ENCODE measurements around the gene XRRA1.
"Not testable (repeated sequence)": the region's sequence is repeated elsewhere in the genome, so short reads cannot be mapped to it uniquely, and the experiment has no call there.

XRRA1 gene

GRCh38 chr11:74825596-74825995 is 123.3 kb downstream of the XRRA1 start:
- DNase-seq (ENCODE audit: low read depth, low spot score) = not testable (repeated sequence)

DNA sequence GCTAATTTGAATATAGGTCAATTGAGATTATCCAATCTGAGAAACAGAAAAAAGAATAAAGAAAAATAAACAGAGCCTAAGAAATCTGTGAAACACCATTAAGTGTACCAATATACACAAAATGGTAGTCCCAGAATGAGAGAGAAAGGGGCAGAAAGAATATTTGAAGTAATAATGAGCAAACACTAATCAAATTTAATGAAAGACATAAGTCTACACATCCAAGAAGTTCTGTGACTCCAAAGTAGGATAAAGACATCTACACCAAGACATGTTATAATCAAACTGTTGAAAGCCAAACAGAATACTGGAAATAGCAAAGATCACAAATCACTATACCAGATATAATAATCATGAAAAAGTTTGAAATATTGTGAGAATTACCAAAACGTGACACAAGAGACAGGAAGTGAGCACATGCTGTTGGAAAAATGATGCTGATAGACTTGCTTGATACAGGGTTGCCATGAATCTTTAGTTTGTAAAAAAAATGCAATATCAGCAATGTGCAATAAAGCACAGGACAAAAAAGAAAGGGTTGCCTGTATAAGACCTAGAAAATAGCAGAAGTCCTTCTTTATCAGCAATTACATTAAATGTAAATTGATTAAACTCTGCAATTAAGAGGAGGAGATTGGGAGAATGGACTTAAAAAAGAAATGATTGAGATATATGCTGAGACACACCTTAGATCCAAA is 124.5 kb downstream of the XRRA1 start:
- no peak for DNase-seq (ENCODE audit: low read depth, low spot score)

GRCh38 chr11:74822170-74822569 is 126.7 kb downstream of the XRRA1 start:
- no peak for DNase-seq (ENCODE audit: low read depth, low spot score)

- DNase-seq (ENCODE audit: low read depth, low spot score) = no peak
Observed at GRCh38 chr11:74820763-74821162, 128.1 kb downstream of the XRRA1 start.

DNA sequence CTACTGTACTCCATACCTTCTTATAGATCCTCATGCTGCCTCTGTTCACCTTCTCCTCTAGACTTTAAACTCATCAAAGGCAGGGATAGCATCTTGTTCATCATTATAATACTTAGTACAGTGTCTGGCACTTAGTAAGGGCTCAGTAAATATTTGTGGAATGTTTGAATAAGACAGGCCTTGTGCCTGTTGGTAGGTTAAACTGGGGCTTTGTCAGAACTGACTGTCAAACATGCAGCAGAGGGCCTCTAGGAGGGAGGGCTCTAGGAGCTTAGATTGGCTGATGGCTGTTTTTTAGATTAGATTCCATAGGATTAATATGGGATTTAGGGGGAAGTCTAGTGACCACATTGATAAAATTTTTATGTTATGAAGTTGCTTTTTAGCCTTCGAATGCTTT is 129.5 kb downstream of the XRRA1 start:
- no peak for DNase-seq (ENCODE audit: low read depth, low spot score)

GRCh38 chr11:74818283-74818946 is 130.5 kb downstream of the XRRA1 start:
- no peak for DNase-seq (ENCODE audit: low read depth, low spot score)

DNA sequence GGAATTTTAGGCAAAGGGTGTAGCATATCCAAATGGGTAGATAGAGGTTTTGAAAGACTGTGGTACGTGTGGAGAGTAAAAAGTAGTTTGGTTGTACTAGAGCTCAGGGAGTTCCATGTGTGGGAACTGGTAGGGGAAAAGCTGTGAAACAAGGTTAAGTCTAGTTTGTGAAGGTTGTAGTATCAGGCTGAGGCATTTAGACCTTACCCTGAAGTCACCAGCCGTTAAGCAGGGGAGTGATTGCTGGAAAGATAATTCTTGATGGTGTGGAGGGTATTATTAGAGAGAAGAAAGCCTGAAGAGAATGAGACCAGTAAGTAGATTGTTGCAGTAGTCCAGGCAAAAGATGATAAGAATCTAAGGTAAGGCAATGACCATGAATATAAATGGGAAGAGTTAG is 132.2 kb downstream of the XRRA1 start:
- DNase-seq (ENCODE audit: low read depth, low spot score) = no peak

DNA sequence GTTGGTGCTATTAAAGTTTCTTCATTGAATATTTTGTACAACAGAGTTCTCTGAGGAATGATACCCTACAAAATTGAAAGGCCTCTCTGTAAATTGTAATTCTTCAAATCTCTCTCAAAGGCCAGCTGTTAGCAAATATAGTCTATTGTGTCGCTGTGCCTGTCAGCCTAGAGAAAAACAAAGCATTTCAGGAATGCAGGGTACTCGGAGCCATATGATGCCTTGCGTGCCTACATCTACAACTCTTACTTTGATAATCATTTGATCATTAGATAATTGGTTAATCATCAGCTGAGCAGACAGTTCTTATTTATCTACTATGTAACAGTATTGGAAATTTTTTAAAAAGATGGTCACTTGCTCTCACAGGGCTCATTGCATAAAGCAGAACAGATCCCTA is 132.9 kb downstream of the XRRA1 start:
- DNase-seq (ENCODE audit: low read depth, low spot score) = no peak

DNA sequence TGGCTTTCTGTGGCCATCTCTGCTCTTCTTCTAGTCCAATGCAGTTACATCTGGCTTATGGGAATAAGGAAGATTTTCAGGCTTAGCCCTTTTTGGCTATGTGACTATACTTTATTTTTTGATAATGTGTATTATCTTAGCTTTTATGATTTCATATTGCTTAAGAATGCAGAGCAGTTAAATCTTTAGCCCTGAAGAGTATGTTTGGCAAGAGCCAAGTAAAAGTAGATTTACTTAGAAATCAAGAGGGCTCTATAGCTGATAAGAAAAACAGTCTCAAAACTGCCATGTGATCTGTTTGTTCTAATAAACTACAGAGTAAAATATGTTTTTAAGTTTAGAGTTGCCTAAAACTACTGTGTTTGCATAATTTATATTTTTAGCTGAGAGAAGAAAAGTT is 139.1 kb downstream of the XRRA1 start:
- DNase-seq (ENCODE audit: low read depth, low spot score) = no peak

- DNase-seq (ENCODE audit: low read depth, low spot score) = no peak
Observed at GRCh38 chr11:74806267-74806666, 142.6 kb downstream of the XRRA1 start.

DNA sequence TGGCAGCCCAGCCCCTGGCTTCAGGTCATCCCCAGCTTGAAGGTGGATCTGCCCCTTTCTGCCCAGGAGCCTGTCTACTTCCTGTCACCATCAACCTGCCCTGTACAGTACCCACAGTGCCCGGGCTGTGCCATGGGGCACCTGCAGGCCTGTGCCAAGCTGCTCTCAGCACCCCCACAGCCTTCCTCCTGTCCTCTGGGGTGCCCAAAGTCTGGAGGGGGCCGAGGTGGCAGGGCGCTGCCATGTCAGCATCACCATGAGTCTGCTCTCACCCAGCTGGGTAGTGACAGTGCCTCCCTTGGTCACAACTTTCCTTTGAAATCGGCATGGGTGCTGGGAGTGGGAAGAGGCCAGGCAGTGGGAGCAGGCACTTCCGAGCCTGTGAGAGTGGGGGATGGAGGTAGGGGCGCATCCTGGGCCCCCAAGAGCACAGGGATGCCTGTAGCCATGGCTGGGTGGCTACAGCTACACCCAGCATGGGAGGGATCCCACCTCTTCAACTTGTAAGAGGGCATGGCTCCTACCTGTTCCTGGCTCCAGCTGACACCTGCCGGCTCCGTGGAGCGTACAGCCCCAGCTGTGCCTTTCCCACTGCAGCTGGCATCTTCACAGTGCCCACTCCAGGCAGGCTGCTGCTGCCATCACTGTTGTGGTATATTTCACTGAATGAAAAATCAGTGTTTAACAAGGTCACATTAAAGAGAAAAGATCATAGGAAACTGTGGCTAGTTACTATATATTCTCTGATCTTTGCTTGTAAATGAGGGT is 157.4 kb downstream of the XRRA1 start:
- no peak for DNase-seq (ENCODE audit: low read depth, low spot score)

All from ELF-1 (cell line).